K562 (cell line): Measurements from ENCODE around the gene SLC7A4. TPM values are rescaled to one million over a fixed set of nuclear protein-coding genes. Genes with fewer than 3 reads are reported as not detected.

ENCODE experiments used
- BRD4 ChIP-seq: fragments of 200-600 bp; sonication (generic); IDR thresholded peaks from 2 replicates; pipeline ENCODE4 v1.6.1; 2017; ENCODE audit warnings: inconsistent platforms
- CUX1 ChIP-seq: fragments of 200-800 bp; sonication (Bioruptor generic); IDR thresholded peaks from 2 replicates; pipeline ENCODE4 v1.6.1; 2016; ENCODE audit warnings: missing genetic modification characterization, missing compliant biosample characterization
- ETV5 ChIP-seq: sonication (generic); formaldehyde crosslinking; IDR thresholded peaks from 2 replicates; pipeline ENCODE4 v1.4.0; 2020; ENCODE audit warnings: low read depth, mild to moderate bottlenecking, missing genetic modification reagents
- GATA2 ChIP-seq: sonication (generic); formaldehyde crosslinking; IDR thresholded peaks from 2 replicates; pipeline ENCODE4 v1.4.0; 2020; ENCODE audit warnings: mild to moderate bottlenecking, missing genetic modification reagents
- GATAD2B ChIP-seq: fragments of 450-650 bp; IDR thresholded peaks from 2 replicates; pipeline ENCODE4 v1.6.1; 2017; ENCODE audit warnings: mild to moderate bottlenecking, borderline replicate concordance
- HDAC1 ChIP-seq, 2 experiments: fragments of 450-650 bp; IDR thresholded peaks; 2 replicates each; pipeline ENCODE4 v1.6.1; 2016 to 2017; ENCODE audit warnings: inconsistent platforms in 1 of 2, mild to moderate bottlenecking in 1 of 2, moderate library complexity in 1 of 2
- HMGXB4 ChIP-seq: sonication (generic); formaldehyde crosslinking; IDR thresholded peaks from 2 replicates; pipeline ENCODE4 v1.8.1; 2023; ENCODE audit warnings: mild to moderate bottlenecking, missing genetic modification reagents
- HNRNPLL ChIP-seq: fragments of 200-400 bp; formaldehyde crosslinking; IDR thresholded peaks from 2 replicates; pipeline ENCODE4 v1.6.1; 2017; ENCODE audit warnings: low read length, low read depth, mild to moderate bottlenecking; ENCODE audit not compliant: poor library complexity, severe bottlenecking
- PBX2 ChIP-seq, 2 experiments: IDR thresholded peaks in 1 of 2; conservative IDR thresholded peaks in 1 of 2; 2 replicates each; pipeline ENCODE4 v1.6.1; 2016; ENCODE audit warnings: low read depth in 2 of 2, mild to moderate bottlenecking in 1 of 2, missing compliant biosample characterization in 1 of 2, missing genetic modification characterization in 1 of 2, moderate library complexity in 1 of 2
- PHF20 ChIP-seq: fragments of 450-650 bp; IDR thresholded peaks from 2 replicates; pipeline ENCODE4 v1.6.1; 2018; ENCODE audit not compliant: partially characterized antibody
- POLR3G ChIP-seq: IDR thresholded peaks from 2 replicates; pipeline ENCODE4 v1.6.1; 2011; ENCODE audit not compliant: insufficient read length, insufficient replicate concordance; ENCODE audit errors: extremely low read depth
- PTRF ChIP-seq: fragments of 450-650 bp; IDR thresholded peaks from 2 replicates; pipeline ENCODE4 v1.6.1; 2016; ENCODE audit warnings: mild to moderate bottlenecking, missing genetic modification characterization, missing compliant biosample characterization
- SIN3B ChIP-seq: fragments of 450-650 bp; IDR thresholded peaks from 2 replicates; pipeline ENCODE4 v1.6.1; 2017; ENCODE audit warnings: low read depth, mild to moderate bottlenecking, moderate library complexity
- VEZF1 ChIP-seq: fragments of 200-800 bp; sonication (Bioruptor generic); IDR thresholded peaks from 2 replicates; pipeline ENCODE4 v1.6.1; 2017; ENCODE audit warnings: missing genetic modification characterization, missing compliant biosample characterization
- ZFP36 ChIP-seq: fragments of 150-350 bp; IDR thresholded peaks from 2 replicates; pipeline ENCODE4 v1.6.1; 2018; ENCODE audit warnings: low read length, low read depth; ENCODE audit not compliant: partially characterized antibody
- ZNF3 ChIP-seq: fragments of 250-450 bp; sonication (Bioruptor Pico); IDR thresholded peaks from 2 replicates; pipeline ENCODE4 v1.5.0; 2021; ENCODE audit warnings: mild to moderate bottlenecking, moderate library complexity
- ZNF583 ChIP-seq: fragments of 250-450 bp; sonication (Bioruptor Pico); IDR thresholded peaks from 2 replicates; pipeline ENCODE4 v1.4.0; 2020
- polyA plus RNA-seq, 8 experiments: library from polyadenylated mRNA; depleted of rRNA in 4 of 8; stranded (reverse) in 5 of 8; unstranded in 3 of 8; fragments of >200 nt; fragmentation: Nextera tagmentation in 2 of 8; fragmentation: Illumina TruSeq in 1 of 8; extraction: Ambion mirVana in 2 of 8; extraction: Trizol in 1 of 8; gene quantifications; 2 replicates each; pipeline versions ENCODE4 v1.2.1 to v1.2.3, GENCODE V29; 2011 to 2014; ENCODE audit warnings: inconsistent platforms in 1 of 8, missing spikeins in 1 of 8
- total RNA-seq, 7 experiments: library from RNA; depleted of rRNA in 6 of 7; stranded (reverse); fragments of >200 nt in 6 of 7; fragmentation: Illumina TruSeq in 2 of 7; extraction: Trizol in 2 of 7; gene quantifications; 2 replicates each; pipeline versions ENCODE4 v1.2.1 to v1.2.3, GENCODE V29; 2011 to 2021; ENCODE audit warnings: low replicate concordance in 1 of 7

SLC7A4 gene
- total and polyA plus RNA-seq, 9 of the 15 experiments (the other 6 are each of a cell fraction or from before 2014, with no cell fraction given), result not detected

- peak; percentile 61 for TF ChIP-seq ZFP36
- no peak for TF ChIP-seq POLR3G
- no peak for TF ChIP-seq ETV5
- TF ChIP-seq HNRNPLL, result peak; percentile 13
- no peak for TF ChIP-seq PHF20
- no peak for TF ChIP-seq SIN3B
- TF ChIP-seq BRD4, result no peak
- no peak for TF ChIP-seq PBX2 (CRISPR knock-in tag; IDR thresholded peaks at IDR 0.05; ENCODE audit: low read depth)
- no peak for TF ChIP-seq PBX2 (tag; conservative IDR thresholded peaks at IDR 0.05; ENCODE audit: low read depth)
- TF ChIP-seq VEZF1, result no peak
- TF ChIP-seq ZNF583 (CRISPR knock-in tag), result no peak
- no peak for TF ChIP-seq GATAD2B
- TF ChIP-seq PTRF (tag), result no peak
- no peak for TF ChIP-seq GATA2 (CRISPR knock-in tag)
- no peak for TF ChIP-seq HDAC1 (IDR thresholded peaks at IDR 0.05)
- TF ChIP-seq HMGXB4 (CRISPR knock-in tag), result no peak
- TF ChIP-seq ZNF3 (CRISPR knock-in tag), result no peak
- TF ChIP-seq CUX1 (CRISPR knock-in tag), result no peak
Observed at GRCh38 chr22:21029486-21030025, 2.8 kb downstream of the SLC7A4 start (continued).
